Measurements from ENCODE around the gene FAM216B. TPM values are rescaled to one million over a fixed set of nuclear protein-coding genes. Genes with fewer than 3 reads are reported as not detected.

The FAM216B gene
- total and polyA plus RNA-seq, 10 of the 15 experiments (the other 5 are each of a cell fraction or from before 2014, with no cell fraction given), result not detected

GRCh38 chr13:42800109-42800643 lies 18.8 kb downstream of the FAM216B start:
- Histone ChIP-seq H3K4me3 (no peak overlapping the region), H3K79me2 (ENCODE audit: control insufficient read depth, insufficient read depth, low read length) (no peaks in the 10 kb centered on the region), H4K20me1 (ENCODE audit: control insufficient read depth, insufficient read depth) (no peaks in the 10 kb centered on the region), H3K9ac (ENCODE audit: control insufficient read depth, insufficient read depth, low read length) (no peak overlapping the region), H3K36me3 (ENCODE audit: control insufficient read depth in 2 of 2, insufficient read depth in 2 of 2, low read length in 1 of 2) (no peaks in the 10 kb centered on the region), H3K27ac (ENCODE audit: control insufficient read depth, insufficient read depth) (no peak overlapping the region), H2AFZ (ENCODE audit: control insufficient read depth, low read depth, low read length) (no peak overlapping the region), H3K4me2 (ENCODE audit: control insufficient read depth, insufficient read depth) (no peak overlapping the region), H3K4me1 (ENCODE audit: control insufficient read depth, insufficient read depth, low read length) (peaks cover 12% of the 10 kb centered on the region), H3K9me3 (replicated peaks; ENCODE audit: control insufficient read depth, insufficient read depth, low read length) (peaks cover 2% of the 10 kb centered on the region; the same call in 2 of the 3 replicates), H3K27me3 (replicated peaks in 1 of 2; ENCODE audit: control insufficient read depth in 2 of 2, insufficient read depth in 2 of 2, low read length in 1 of 2) (no peaks in the 10 kb centered on the region)
- ChIA-PET CTCF (interaction anchor here (1.1 kb wide), 1 partner anchor 8 kb away, joined by 3 read pairs; no protein-coding TSS in a partner anchor), SMC1A (ENCODE audit: uncharacterized antibody, unreplicated experiment) (interaction anchor here (1.1 to 2.0 kb wide), 3 partner anchors 9 to 74 kb away, joined by 3 to 8 read pairs (median 4); no protein-coding TSS in a partner anchor), POLR2A (no interaction called here), RAD21 (ENCODE audit: unreplicated experiment) (no interaction called here)
- 44% methylated on average over 5 of the region's 5 CpGs for WGBS (ENCODE audit: insufficient coverage, insufficient replicate concordance, low lambda C conversion rate, missing lambda C conversion rate)
- DNase-seq (ENCODE audit: low read depth, low spot score) (no peak), FAIRE-seq (no peak), ATAC-seq (no peak)
- intact Hi-C loops (cut with micrococcal nuclease; ENCODE audit: unreplicated experiment), result no loop called here
- BruUV-seq (replicated peaks), result no TSS peak
- in situ Hi-C loops (cut with MboI), result no loop called here
- TF ChIP-seq TARDBP (IDR thresholded peaks at IDR 0.05; ENCODE audit: borderline replicate concordance) (no peak), HDGF (IDR thresholded peaks at IDR 0.05) (no peak), REST (IDR thresholded peaks at IDR 0.05; ENCODE audit: low read depth, low read length) (no peak), PKNOX1 (IDR thresholded peaks at IDR 0.05) (no peak), SIX5 (IDR thresholded peaks at IDR 0.05; ENCODE audit: low read depth, low read length, severe bottlenecking) (no peak), ZNF24 (IDR thresholded peaks at IDR 0.05) (no peak), RAD51 (IDR thresholded peaks at IDR 0.05) (no peak), KLF5 (IDR thresholded peaks at IDR 0.05; ENCODE audit: partially characterized antibody) (no peak), POLR2A (IDR thresholded peaks at IDR 0.05; ENCODE audit: low read depth, low read length) (no peak), SUZ12 (IDR thresholded peaks at IDR 0.05; ENCODE audit: unreplicated experiment) (no peak)

Measured in GM12878 (cell line).